HepG2 (cell line): ENCODE data around the gene FCAR.

Source experiments
- EHMT2 ChIP-seq: fragments of 200-600 bp; sonication (generic); IDR thresholded peaks from 2 replicates; pipeline ENCODE4 v1.7.0; 2017; ENCODE audit warnings: antibody characterized with exemption, low read depth, low read length, borderline replicate concordance
- MAFF ChIP-seq: IDR thresholded peaks from 2 replicates; pipeline ENCODE4 v1.6.1; 2011; ENCODE audit warnings: low read depth, low read length, improper control_type of control experiment
- ZKSCAN1 ChIP-seq: fragments of 150-350 bp; IDR thresholded peaks from 2 replicates; pipeline ENCODE4 v1.6.1; 2014; ENCODE audit warnings: low read length
- ZNF747 ChIP-seq: sonication (generic); formaldehyde crosslinking; IDR thresholded peaks from 2 replicates; pipeline ENCODE4 v1.8.1; 2023; ENCODE audit warnings: missing genetic modification reagents, mild to moderate bottlenecking, borderline replicate concordance
- TF ChIP-seq, protein P1 (sequence below): sonication (generic); formaldehyde crosslinking; IDR thresholded peaks from 2 replicates; pipeline ENCODE4 v1.5.0; 2020; ENCODE audit warnings: mild to moderate bottlenecking, missing genetic modification reagents, moderate library complexity
- TF ChIP-seq, protein P2 (sequence below): sonication (generic); formaldehyde crosslinking; IDR thresholded peaks from 2 replicates; pipeline ENCODE4 v1.4.0; 2020; ENCODE audit warnings: missing genetic modification reagents
- TF ChIP-seq, protein P3 (sequence below): sonication (generic); formaldehyde crosslinking; IDR thresholded peaks from 2 replicates; pipeline ENCODE4 v1.4.0; 2020; ENCODE audit warnings: missing genetic modification reagents, mild to moderate bottlenecking, borderline replicate concordance
- TF ChIP-seq, protein P4 (sequence below): fragments of 450-650 bp; IDR thresholded peaks from 2 replicates; pipeline ENCODE4 v1.6.1; 2016

DNA sequence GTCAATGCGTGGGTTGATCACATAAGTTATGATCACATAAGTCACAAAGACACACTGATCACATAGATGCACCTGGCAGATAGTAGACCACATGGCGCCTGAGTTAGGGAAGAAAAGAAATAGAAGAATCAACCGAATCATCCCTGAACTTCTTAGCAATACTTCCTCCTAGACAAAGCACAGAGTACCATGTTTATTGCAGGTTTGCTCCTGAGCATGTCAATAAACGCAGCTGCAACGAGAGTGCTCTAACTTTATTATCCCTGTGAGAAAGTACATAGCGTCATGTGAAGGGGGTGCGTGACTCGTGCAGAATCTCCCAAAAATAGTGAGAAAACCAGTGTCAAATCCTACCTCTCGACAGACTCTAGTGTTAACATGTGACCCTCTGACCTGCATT is 49.2 kb downstream of the FCAR start:
- TF ChIP-seq, protein P1, sequence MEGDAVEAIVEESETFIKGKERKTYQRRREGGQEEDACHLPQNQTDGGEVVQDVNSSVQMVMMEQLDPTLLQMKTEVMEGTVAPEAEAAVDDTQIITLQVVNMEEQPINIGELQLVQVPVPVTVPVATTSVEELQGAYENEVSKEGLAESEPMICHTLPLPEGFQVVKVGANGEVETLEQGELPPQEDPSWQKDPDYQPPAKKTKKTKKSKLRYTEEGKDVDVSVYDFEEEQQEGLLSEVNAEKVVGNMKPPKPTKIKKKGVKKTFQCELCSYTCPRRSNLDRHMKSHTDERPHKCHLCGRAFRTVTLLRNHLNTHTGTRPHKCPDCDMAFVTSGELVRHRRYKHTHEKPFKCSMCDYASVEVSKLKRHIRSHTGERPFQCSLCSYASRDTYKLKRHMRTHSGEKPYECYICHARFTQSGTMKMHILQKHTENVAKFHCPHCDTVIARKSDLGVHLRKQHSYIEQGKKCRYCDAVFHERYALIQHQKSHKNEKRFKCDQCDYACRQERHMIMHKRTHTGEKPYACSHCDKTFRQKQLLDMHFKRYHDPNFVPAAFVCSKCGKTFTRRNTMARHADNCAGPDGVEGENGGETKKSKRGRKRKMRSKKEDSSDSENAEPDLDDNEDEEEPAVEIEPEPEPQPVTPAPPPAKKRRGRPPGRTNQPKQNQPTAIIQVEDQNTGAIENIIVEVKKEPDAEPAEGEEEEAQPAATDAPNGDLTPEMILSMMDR, result no peak
- TF ChIP-seq, protein P2, sequence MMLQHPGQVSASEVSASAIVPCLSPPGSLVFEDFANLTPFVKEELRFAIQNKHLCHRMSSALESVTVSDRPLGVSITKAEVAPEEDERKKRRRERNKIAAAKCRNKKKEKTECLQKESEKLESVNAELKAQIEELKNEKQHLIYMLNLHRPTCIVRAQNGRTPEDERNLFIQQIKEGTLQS, result no peak
- TF ChIP-seq MAFF, result no peak
- TF ChIP-seq ZKSCAN1, result no peak
- TF ChIP-seq, protein P3, sequence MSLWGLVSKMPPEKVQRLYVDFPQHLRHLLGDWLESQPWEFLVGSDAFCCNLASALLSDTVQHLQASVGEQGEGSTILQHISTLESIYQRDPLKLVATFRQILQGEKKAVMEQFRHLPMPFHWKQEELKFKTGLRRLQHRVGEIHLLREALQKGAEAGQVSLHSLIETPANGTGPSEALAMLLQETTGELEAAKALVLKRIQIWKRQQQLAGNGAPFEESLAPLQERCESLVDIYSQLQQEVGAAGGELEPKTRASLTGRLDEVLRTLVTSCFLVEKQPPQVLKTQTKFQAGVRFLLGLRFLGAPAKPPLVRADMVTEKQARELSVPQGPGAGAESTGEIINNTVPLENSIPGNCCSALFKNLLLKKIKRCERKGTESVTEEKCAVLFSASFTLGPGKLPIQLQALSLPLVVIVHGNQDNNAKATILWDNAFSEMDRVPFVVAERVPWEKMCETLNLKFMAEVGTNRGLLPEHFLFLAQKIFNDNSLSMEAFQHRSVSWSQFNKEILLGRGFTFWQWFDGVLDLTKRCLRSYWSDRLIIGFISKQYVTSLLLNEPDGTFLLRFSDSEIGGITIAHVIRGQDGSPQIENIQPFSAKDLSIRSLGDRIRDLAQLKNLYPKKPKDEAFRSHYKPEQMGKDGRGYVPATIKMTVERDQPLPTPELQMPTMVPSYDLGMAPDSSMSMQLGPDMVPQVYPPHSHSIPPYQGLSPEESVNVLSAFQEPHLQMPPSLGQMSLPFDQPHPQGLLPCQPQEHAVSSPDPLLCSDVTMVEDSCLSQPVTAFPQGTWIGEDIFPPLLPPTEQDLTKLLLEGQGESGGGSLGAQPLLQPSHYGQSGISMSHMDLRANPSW (CRISPR knock-in tag), result no peak
- TF ChIP-seq, protein P4, sequence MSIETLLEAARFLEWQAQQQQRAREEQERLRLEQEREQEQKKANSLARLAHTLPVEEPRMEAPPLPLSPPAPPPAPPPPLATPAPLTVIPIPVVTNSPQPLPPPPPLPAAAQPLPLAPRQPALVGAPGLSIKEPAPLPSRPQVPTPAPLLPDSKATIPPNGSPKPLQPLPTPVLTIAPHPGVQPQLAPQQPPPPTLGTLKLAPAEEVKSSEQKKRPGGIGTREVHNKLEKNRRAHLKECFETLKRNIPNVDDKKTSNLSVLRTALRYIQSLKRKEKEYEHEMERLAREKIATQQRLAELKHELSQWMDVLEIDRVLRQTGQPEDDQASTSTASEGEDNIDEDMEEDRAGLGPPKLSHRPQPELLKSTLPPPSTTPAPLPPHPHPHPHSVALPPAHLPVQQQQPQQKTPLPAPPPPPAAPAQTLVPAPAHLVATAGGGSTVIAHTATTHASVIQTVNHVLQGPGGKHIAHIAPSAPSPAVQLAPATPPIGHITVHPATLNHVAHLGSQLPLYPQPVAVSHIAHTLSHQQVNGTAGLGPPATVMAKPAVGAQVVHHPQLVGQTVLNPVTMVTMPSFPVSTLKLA, result no peak
- no peak for TF ChIP-seq ZNF747 (CRISPR knock-in tag)
- no peak for TF ChIP-seq EHMT2
